HEK293 (cell line): Measurements from ENCODE around the gene COP1.

Experiments used
- CTCF ChIA-PET: fragments of 350-600 bp; formaldehyde crosslinking; extraction: SDS; loops from one replicate; lab custom pipeline; 2021; ENCODE audit warnings: antibody characterized with exemption; lab: Yijun Ruan, JAX
- POLR2A ChIA-PET: fragments of 300-600 bp; formaldehyde crosslinking; extraction: SDS; loops from one replicate; lab custom pipeline; 2020; ENCODE audit warnings: antibody characterized with exemption, inconsistent platforms; lab: Yijun Ruan, JAX
- H3K27ac ChIP-seq: fragments of 200-500 bp; sonication (Bioruptor generic); 2 replicates; pipeline ENCODE4 v1.5.1; 2014; ENCODE audit warnings: low read depth, low read length, control low read depth, inconsistent platforms; ENCODE audit errors: extremely low read depth
- H3K36me3 ChIP-seq, 2 experiments: fragments of 200-500 bp in 1 of 2; sonication (Bioruptor generic) in 1 of 2; 1 replicate in 1 of 2; 2 replicates in 1 of 2; pipeline ENCODE4 v1.5.1; 2014 to 2017; ENCODE audit warnings: inconsistent platforms in 2 of 2, low read length in 2 of 2; ENCODE audit not compliant: control insufficient read depth in 2 of 2, insufficient read depth in 1 of 2
- H3K4me1 ChIP-seq: fragments of 200-500 bp; sonication (Bioruptor generic); 2 replicates; pipeline ENCODE4 v1.5.1; 2014; ENCODE audit warnings: mild to moderate bottlenecking, low read length, inconsistent platforms; ENCODE audit not compliant: control insufficient read depth, insufficient read depth
- H3K4me3 ChIP-seq: 2 replicates; pipeline ENCODE4 v1.5.1; 2011; ENCODE audit warnings: low read depth, mild to moderate bottlenecking, control low read depth, low read length, moderate library complexity
- H3K9me3 ChIP-seq: fragments of 200-500 bp; sonication (Bioruptor generic); 2 replicates; pipeline ENCODE4 v1.5.1; 2014; ENCODE audit warnings: low read depth, low read length, inconsistent platforms; ENCODE audit not compliant: control insufficient read depth, insufficient read depth
- SETDB1 ChIP-seq: IDR thresholded peaks from one replicate; pipeline ENCODE4 v1.6.1; 2017; ENCODE audit warnings: mild to moderate bottlenecking, low read length, moderate library complexity, mixed read lengths; ENCODE audit not compliant: insufficient read length
- ZFP3 ChIP-seq: fragments of 450-650 bp; formaldehyde crosslinking; IDR thresholded peaks from 2 replicates; pipeline ENCODE4 v1.5.1; 2016; ENCODE audit warnings: low read depth, missing biosample characterization, missing genetic modification characterization
- ZNF248 ChIP-seq: fragments of 450-650 bp; formaldehyde crosslinking; IDR thresholded peaks from 2 replicates; pipeline ENCODE4 v1.5.1; 2017; ENCODE audit warnings: missing biosample characterization, missing genetic modification characterization
- ZNF37A ChIP-seq: fragments of 450-650 bp; IDR thresholded peaks from 2 replicates; pipeline ENCODE4 v1.5.1; 2018; ENCODE audit warnings: missing biosample characterization, missing genetic modification characterization
- ZNF529 ChIP-seq: fragments of 450-650 bp; formaldehyde crosslinking; IDR thresholded peaks from 2 replicates; pipeline ENCODE4 v1.5.1; 2017; ENCODE audit warnings: missing genetic modification characterization, missing biosample characterization; ENCODE audit not compliant: insufficient replicate concordance
- ZNF555 ChIP-seq: fragments of 450-650 bp; formaldehyde crosslinking; conservative IDR thresholded peaks from 2 replicates; pipeline ENCODE4 v1.5.1; 2017; ENCODE audit warnings: missing biosample characterization, mild to moderate bottlenecking, missing genetic modification characterization, inconsistent platforms
- ZNF624 ChIP-seq: fragments of 450-650 bp; formaldehyde crosslinking; IDR thresholded peaks from 2 replicates; pipeline ENCODE4 v1.5.1; 2017; ENCODE audit warnings: missing biosample characterization, missing genetic modification characterization
- ZNF626 ChIP-seq: fragments of 450-650 bp; sonication (Bioruptor Pico); formaldehyde crosslinking; IDR thresholded peaks from 2 replicates; pipeline ENCODE4 v1.5.1; 2018; ENCODE audit warnings: missing biosample characterization, missing genetic modification characterization, inconsistent platforms
- TF ChIP-seq, protein P1 (sequence below): fragments of 450-650 bp; formaldehyde crosslinking; IDR thresholded peaks from 2 replicates; pipeline ENCODE4 v1.5.1; 2016; ENCODE audit warnings: missing biosample characterization, missing genetic modification characterization
- TF ChIP-seq, protein P2 (sequence below): fragments of 450-650 bp; formaldehyde crosslinking; IDR thresholded peaks from 2 replicates; pipeline ENCODE4 v1.5.1; 2016; ENCODE audit warnings: missing biosample characterization, missing genetic modification characterization
- TF ChIP-seq, protein P3 (sequence below): fragments of 450-650 bp; formaldehyde crosslinking; IDR thresholded peaks from 2 replicates; pipeline ENCODE4 v1.5.1; 2016; ENCODE audit warnings: missing biosample characterization, missing genetic modification characterization

The COP1 gene

DNA sequence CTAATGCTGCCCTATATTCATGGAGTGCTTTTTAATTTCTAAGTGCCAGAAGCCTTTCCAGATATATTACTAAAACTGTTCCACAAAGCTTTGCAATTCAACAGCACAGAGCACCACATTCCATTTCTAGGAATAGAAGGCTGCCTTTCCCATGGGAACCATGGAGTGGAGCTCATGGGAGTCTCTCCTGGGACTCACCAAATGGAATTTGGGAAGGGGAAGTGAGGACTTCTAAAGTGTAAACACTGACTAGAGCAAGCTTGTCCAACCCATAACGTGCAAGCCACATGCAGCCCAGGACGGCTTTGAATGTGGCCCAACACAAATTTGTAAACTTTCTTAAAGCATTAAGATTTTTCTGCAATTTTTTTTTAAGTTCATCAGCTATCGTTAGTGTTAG lies 273.3 kb downstream of the COP1 start (continued):
- TF ChIP-seq, protein P1, sequence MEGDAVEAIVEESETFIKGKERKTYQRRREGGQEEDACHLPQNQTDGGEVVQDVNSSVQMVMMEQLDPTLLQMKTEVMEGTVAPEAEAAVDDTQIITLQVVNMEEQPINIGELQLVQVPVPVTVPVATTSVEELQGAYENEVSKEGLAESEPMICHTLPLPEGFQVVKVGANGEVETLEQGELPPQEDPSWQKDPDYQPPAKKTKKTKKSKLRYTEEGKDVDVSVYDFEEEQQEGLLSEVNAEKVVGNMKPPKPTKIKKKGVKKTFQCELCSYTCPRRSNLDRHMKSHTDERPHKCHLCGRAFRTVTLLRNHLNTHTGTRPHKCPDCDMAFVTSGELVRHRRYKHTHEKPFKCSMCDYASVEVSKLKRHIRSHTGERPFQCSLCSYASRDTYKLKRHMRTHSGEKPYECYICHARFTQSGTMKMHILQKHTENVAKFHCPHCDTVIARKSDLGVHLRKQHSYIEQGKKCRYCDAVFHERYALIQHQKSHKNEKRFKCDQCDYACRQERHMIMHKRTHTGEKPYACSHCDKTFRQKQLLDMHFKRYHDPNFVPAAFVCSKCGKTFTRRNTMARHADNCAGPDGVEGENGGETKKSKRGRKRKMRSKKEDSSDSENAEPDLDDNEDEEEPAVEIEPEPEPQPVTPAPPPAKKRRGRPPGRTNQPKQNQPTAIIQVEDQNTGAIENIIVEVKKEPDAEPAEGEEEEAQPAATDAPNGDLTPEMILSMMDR, result no peak
- TF ChIP-seq ZNF37A (tag by site-specific recombination) (no peak), ZNF555 (tag by site-specific recombination) (no peak)

DNA sequence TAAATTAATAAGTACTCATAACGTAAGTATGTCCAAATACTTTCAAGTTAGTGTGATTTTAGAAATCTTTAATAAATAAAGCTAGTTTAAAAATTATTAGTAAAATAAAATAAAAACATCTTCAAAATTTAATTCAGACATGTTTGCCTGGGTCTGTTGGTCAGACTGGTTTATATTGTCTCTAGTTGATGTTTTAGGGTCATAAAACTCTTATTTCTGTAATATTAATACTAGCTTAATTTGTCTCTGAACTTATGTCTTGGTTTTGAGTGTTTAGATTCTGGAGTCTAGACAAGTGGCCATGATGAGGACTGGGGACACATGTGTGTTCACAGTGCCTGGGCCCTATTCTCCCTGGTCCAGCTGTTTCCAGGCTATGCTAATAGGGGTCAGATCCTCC lies 279.1 kb downstream of the COP1 start:
- no peak overlapping the region for H3K27ac ChIP-seq
- no peak overlapping the region for H3K4me3 ChIP-seq
- H3K9me3 ChIP-seq, result no peaks in the 10 kb centered on the region
- POLR2A ChIA-PET, result no interaction called here
- CTCF ChIA-PET, result interaction anchor here (1.1 to 1.7 kb wide), 4 partner anchors 171 to 776 kb away, joined by 3 to 6 read pairs (median 3); no protein-coding TSS in a partner anchor
- no peak for TF ChIP-seq ZNF248 (tag by site-specific recombination)
- peak; percentile 47 for TF ChIP-seq ZNF529
- TF ChIP-seq SETDB1, result peak; percentile 83
- peak; percentile 65; the same call in 1 of the 2 replicates for TF ChIP-seq ZNF626 (tag by site-specific recombination)
- no peaks in the 10 kb centered on the region for H3K36me3 ChIP-seq
- H3K4me1 ChIP-seq, result no peaks in the 10 kb centered on the region

DNA sequence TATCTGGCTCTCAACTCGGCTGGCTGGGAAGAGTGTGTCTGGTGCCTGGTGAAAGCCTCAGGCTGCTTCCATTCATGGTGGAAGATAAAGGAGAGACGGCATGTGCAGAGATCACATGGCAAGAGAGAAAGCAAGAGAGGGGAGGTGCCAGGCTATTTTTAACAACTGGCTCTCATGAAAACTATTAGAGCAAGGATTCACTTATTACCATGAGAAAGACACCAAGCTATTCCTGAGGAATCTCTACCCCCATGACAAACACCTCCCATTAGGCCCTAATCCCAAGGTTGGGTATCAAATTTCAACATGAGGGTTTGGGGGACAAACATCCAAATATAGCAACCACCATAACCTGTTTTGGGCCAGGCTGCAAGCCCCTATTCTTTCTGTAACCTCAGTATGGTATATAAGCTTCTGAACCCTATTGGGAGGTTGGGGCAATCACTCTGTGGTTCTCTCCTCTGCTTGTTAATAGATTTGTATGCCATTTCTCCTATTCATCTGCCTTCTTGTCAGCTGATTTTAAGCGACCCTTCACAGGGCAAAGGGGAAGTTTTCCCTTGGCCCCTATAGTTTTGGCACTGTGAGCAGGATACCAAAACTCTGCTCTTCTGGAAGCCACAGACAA lies 284.7 kb downstream of the COP1 start:
- no peak for TF ChIP-seq ZNF624
- TF ChIP-seq, protein P2, sequence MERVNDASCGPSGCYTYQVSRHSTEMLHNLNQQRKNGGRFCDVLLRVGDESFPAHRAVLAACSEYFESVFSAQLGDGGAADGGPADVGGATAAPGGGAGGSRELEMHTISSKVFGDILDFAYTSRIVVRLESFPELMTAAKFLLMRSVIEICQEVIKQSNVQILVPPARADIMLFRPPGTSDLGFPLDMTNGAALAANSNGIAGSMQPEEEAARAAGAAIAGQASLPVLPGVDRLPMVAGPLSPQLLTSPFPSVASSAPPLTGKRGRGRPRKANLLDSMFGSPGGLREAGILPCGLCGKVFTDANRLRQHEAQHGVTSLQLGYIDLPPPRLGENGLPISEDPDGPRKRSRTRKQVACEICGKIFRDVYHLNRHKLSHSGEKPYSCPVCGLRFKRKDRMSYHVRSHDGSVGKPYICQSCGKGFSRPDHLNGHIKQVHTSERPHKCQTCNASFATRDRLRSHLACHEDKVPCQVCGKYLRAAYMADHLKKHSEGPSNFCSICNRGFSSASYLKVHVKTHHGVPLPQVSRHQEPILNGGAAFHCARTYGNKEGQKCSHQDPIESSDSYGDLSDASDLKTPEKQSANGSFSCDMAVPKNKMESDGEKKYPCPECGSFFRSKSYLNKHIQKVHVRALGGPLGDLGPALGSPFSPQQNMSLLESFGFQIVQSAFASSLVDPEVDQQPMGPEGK (tag by site-specific recombination), result no peak
- CTCF ChIA-PET, result no interaction called here

DNA sequence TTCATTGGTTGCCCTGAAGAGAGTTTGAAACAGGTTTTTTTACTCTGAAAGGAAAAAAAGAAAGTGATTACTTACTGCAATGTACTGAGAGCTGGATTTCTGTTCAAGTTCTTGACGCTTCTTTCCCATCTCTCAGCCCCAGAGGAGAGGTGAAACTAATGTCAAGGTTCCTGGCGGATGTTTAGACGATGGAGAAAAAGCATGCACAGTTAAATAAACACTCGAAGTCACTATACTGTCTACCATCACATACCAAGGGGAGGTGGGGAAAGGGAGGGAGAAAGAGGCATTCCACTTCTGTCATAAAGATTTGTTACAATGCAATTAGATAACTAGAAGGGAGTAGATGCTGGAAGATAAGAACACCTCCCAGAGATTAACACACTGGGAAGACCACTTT lies 286.7 kb downstream of the COP1 start:
- Histone ChIP-seq H3K9me3 (no peaks in the 10 kb centered on the region), H3K27ac (no peak overlapping the region), H3K36me3 (no peaks in the 10 kb centered on the region), H3K4me1 (no peaks in the 10 kb centered on the region), H3K4me3 (no peak overlapping the region)
- CTCF ChIA-PET, result no interaction called here
- POLR2A ChIA-PET, result no interaction called here
- TF ChIP-seq ZFP3 (tag by site-specific recombination), result no peak

More for the DNA sequence above, 284.7 kb downstream of the COP1 start:
- Histone ChIP-seq H3K27ac (no peak overlapping the region), H3K36me3 (no peaks in the 10 kb centered on the region), H3K4me3 (no peak overlapping the region), H3K9me3 (no peaks in the 10 kb centered on the region), H3K4me1 (no peaks in the 10 kb centered on the region)
- POLR2A ChIA-PET, result no interaction called here

DNA sequence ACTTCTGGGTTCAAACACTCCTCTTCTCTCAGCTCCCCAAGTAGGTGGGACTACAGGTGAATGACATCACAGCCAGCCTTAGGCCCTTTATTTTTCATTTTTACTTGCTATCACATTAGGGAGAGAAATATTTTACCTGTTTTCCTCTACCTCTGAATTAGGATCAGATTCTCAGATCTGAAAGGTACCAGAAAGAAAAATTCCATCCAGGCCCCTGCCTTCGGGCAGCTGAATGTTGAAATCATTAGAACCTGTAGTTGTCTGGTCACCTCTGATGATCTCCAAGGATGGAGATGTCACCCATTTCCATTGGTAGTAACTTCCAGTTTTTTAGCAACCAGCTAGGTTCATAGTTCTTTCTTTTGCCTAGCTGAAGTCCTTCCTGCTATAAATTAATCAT lies 288.1 kb downstream of the COP1 start:
- Histone ChIP-seq H3K27ac (no peak overlapping the region), H3K4me1 (no peaks in the 10 kb centered on the region), H3K9me3 (no peaks in the 10 kb centered on the region), H3K4me3 (no peak overlapping the region), H3K36me3 (no peaks in the 10 kb centered on the region)
- ChIA-PET POLR2A (no interaction called here), CTCF (interaction anchor here (0.6 kb wide), 1 partner anchor 523 kb away, joined by 6 read pairs; no protein-coding TSS in a partner anchor)
- TF ChIP-seq, protein P3, sequence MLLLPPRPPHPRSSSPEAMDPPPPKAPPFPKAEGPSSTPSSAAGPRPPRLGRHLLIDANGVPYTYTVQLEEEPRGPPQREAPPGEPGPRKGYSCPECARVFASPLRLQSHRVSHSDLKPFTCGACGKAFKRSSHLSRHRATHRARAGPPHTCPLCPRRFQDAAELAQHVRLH (tag by site-specific recombination), result no peak
